Measurements from ENCODE around the gene FAM184B. TPM values are rescaled to one million over a fixed set of nuclear protein-coding genes. Genes with fewer than 3 reads are reported as not detected.

The FAM184B gene
- total RNA-seq, 2 donors from 2014 or later: 0.18 to 0.39 TPM

- intact Hi-C loops (cut with DNase I, micrococcal nuclease): no loop called here
- ATAC-seq (peak; percentile 98), DNase-seq (peak; percentile 96 to 98)
Measured at GRCh38 chr4:17614416-17615299, 166.8 kb downstream of the FAM184B start, which contains the start of gene MED28. MED28 (plus strand) TSS chr4:17614641; CDS start chr4:17614655, 14 bp downstream.

GRCh38 chr4:17613761-17614415 lies 167.5 kb downstream of the FAM184B start:
- intact Hi-C loops (cut with DNase I, micrococcal nuclease): no loop called here
- DNase-seq (peak; percentile 23 to 42), ATAC-seq (peak; percentile 63)

- intact Hi-C loops (cut with DNase I, micrococcal nuclease): no loop called here
- ATAC-seq (no peak), DNase-seq (no peak)
Measured at GRCh38 chr4:17605236-17605635, 176.2 kb downstream of the FAM184B start.

- intact Hi-C loops (cut with DNase I, micrococcal nuclease): no loop called here
- no peak for ATAC-seq
- DNase-seq: no peak
Measured at GRCh38 chr4:17599826-17600225, 181.6 kb downstream of the FAM184B start.

- ATAC-seq (peak; percentile 90), DNase-seq (no peak)
- intact Hi-C loops (cut with DNase I, micrococcal nuclease): no loop called here
Measured at GRCh38 chr4:17597517-17597916, 183.9 kb downstream of the FAM184B start.

GRCh38 chr4:17595471-17596005 lies 185.9 kb downstream of the FAM184B start:
- intact Hi-C loops (cut with DNase I, micrococcal nuclease): no loop called here
- ATAC-seq: no peak
- DNase-seq: no peak

- intact Hi-C loops (cut with DNase I, micrococcal nuclease): no loop called here
- no peak for DNase-seq
- ATAC-seq: no peak
Measured at GRCh38 chr4:17589355-17589754, 192.1 kb downstream of the FAM184B start.

GRCh38 chr4:17587094-17587822 lies 194.2 kb downstream of the FAM184B start:
- ATAC-seq (no peak), DNase-seq (no peak)
- intact Hi-C loops (cut with DNase I, micrococcal nuclease): no loop called here

- ATAC-seq: no peak
- DNase-seq: no peak
- intact Hi-C loops (cut with DNase I, micrococcal nuclease): no loop called here
Measured at GRCh38 chr4:17584521-17585213, 196.8 kb downstream of the FAM184B start.

- no peak for DNase-seq
- intact Hi-C loops (cut with DNase I, micrococcal nuclease): no loop called here
- ATAC-seq: no peak
Measured at GRCh38 chr4:17583941-17584340, 197.5 kb downstream of the FAM184B start.

GRCh38 chr4:17583276-17583675 lies 198.1 kb downstream of the FAM184B start:
- intact Hi-C loops (cut with DNase I, micrococcal nuclease): no loop called here
- ATAC-seq (no peak), DNase-seq (no peak)

GRCh38 chr4:17580969-17581368 lies 200.5 kb downstream of the FAM184B start:
- no peak for DNase-seq
- intact Hi-C loops (cut with DNase I, micrococcal nuclease): no loop called here
- ATAC-seq: no peak

Other genes with a start within 250 kb of the FAM184B start
- 10 to 100 TPM; 57.5 to 67.4 TPM for gene LAP3, start 204.4 kb downstream of the FAM184B start, total RNA-seq
- 10 to 100 TPM; 31.8 to 32.1 TPM for gene MED28, start 167.0 kb downstream of the FAM184B start, total RNA-seq
- gene DCAF16, start 29.1 kb upstream of the FAM184B start, total RNA-seq: 10 to 100 TPM; 24.0 to 27.5 TPM
- 1 to 10 TPM; 2.8 to 4.4 TPM for gene NCAPG, start 29.4 kb upstream of the FAM184B start, total RNA-seq
- 10 to 100 TPM; 19.1 to 19.3 TPM for gene LCORL, start 240.1 kb upstream of the FAM184B start, total RNA-seq

Measured in left colon (tissue), 2 donors.